ENCODE results near the gene MTA3.

Gene MTA3

DNA sequence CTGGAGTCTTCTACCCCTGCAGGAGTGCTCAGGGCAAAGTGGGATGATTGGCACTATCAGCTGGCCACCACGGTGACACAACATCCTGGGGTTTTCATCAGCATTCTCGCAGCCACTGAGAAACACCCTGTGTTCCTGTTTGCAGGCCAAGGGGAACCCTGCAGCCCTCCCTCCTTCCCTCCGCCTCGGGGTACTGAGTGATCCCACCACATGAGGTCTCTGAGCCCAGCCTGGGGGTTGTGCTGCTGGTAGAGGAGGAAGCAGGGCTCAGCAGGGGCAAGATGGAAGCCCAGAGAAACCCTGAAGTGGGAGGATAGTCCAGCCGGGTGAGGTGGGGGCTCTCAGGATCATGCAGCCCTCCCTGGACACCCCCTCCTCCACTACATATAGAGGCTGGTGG lies 195.7 kb downstream of the MTA3 start, which contains the start of gene OXER1:
TSS of gene OXER1 (minus strand) at position 40 of the 400 bp plus-strand sequence. CDS start 73 bp downstream, outside the sequence.
- TF ChIP-seq, protein P1, sequence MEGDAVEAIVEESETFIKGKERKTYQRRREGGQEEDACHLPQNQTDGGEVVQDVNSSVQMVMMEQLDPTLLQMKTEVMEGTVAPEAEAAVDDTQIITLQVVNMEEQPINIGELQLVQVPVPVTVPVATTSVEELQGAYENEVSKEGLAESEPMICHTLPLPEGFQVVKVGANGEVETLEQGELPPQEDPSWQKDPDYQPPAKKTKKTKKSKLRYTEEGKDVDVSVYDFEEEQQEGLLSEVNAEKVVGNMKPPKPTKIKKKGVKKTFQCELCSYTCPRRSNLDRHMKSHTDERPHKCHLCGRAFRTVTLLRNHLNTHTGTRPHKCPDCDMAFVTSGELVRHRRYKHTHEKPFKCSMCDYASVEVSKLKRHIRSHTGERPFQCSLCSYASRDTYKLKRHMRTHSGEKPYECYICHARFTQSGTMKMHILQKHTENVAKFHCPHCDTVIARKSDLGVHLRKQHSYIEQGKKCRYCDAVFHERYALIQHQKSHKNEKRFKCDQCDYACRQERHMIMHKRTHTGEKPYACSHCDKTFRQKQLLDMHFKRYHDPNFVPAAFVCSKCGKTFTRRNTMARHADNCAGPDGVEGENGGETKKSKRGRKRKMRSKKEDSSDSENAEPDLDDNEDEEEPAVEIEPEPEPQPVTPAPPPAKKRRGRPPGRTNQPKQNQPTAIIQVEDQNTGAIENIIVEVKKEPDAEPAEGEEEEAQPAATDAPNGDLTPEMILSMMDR (IDR thresholded peaks at IDR 0.05; ENCODE audit: low read length), result no peak
- no peak within 1 kb of the TSS for H3K27ac ChIP-seq (ENCODE audit: low read depth, low read length, poor library complexity, severe bottlenecking)

DNA sequence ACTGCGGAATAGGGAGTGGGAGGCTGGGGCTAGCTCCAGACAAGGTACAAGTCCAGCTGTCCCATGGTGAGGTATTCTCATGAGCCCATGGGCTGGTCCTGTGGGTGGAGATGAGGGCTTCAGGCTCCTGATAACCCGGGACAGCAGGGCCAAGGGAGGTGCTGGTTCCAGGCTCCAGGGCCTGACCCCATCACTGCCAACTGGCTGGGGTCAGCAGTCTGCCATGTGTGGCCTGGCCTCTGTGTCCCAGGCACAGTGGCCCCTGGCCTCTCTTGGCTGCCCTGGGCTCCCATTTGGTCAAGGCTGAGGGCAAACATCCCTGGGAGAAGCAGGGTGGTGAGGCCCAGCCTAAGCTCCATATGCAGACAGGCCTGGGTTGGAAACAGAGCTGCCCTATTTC lies 196.5 kb downstream of the MTA3 start:
- TF ChIP-seq, protein P1 (IDR thresholded peaks at IDR 0.05; ENCODE audit: low read length), result no peak
- no peak for TF ChIP-seq EZH2 (IDR thresholded peaks at IDR 0.05; ENCODE audit: borderline replicate concordance, low read length)
- H3K79me2 ChIP-seq (ENCODE audit: insufficient read depth, low read length), result no peaks in the 10 kb centered on the region
- peaks cover 13% of the 10 kb centered on the region for H3K4me1 ChIP-seq (ENCODE audit: insufficient read depth, low read length, severe bottlenecking)
- no peaks in the 10 kb centered on the region for H3K27me3 ChIP-seq (ENCODE audit: insufficient read depth, low read length)
- H3K9ac ChIP-seq (ENCODE audit: low read length), result no peak overlapping the region
- H3K27ac ChIP-seq (ENCODE audit: low read depth, low read length, poor library complexity, severe bottlenecking), result no peak overlapping the region
- H3F3A ChIP-seq (ENCODE audit: insufficient read depth, low read length), result no peaks in the 10 kb centered on the region
- H3K9me2 ChIP-seq (ENCODE audit: low read depth, low read length), result no peaks in the 10 kb centered on the region
- no peak overlapping the region for H3K4me3 ChIP-seq (ENCODE audit: low read depth, low read length, poor library complexity, severe bottlenecking)
- H2AFZ ChIP-seq (ENCODE audit: low read length), result no peak overlapping the region
- H3K36me3 ChIP-seq (ENCODE audit: insufficient read depth, low read length), result no peaks in the 10 kb centered on the region; the same call in 1 of the 2 replicates
- no peaks in the 10 kb centered on the region for H4K20me1 ChIP-seq (ENCODE audit: insufficient read depth, low read length)
- H3K9me3 ChIP-seq (ENCODE audit: low read length), result no peaks in the 10 kb centered on the region
- no peak overlapping the region for H3K4me2 ChIP-seq (ENCODE audit: low read length)

More for the DNA sequence above, 195.7 kb downstream of the MTA3 start, which contains the start of gene OXER1:
- no peaks in the 10 kb centered on the region for H4K20me1 ChIP-seq (ENCODE audit: insufficient read depth, low read length)
- H3K79me2 ChIP-seq (ENCODE audit: insufficient read depth, low read length), result no peaks in the 10 kb centered on the region
- H3K9ac ChIP-seq (ENCODE audit: low read length), result no peak within 1 kb of the TSS
- peaks cover 5% of the 10 kb centered on the region; the same call in 1 of the 2 replicates for H3K36me3 ChIP-seq (ENCODE audit: insufficient read depth, low read length)
- peaks cover 13% of the 10 kb centered on the region for H3K4me1 ChIP-seq (ENCODE audit: insufficient read depth, low read length, severe bottlenecking)
- no peak within 1 kb of the TSS for H3K4me3 ChIP-seq (ENCODE audit: low read depth, low read length, poor library complexity, severe bottlenecking)
- no peak within 1 kb of the TSS for H2AFZ ChIP-seq (ENCODE audit: low read length)
- no peaks in the 10 kb centered on the region for H3K9me2 ChIP-seq (ENCODE audit: low read depth, low read length)
- H3K27me3 ChIP-seq (ENCODE audit: insufficient read depth, low read length), result no peaks in the 10 kb centered on the region
- no peaks in the 10 kb centered on the region for H3K9me3 ChIP-seq (ENCODE audit: low read length)
- no peaks in the 10 kb centered on the region for H3F3A ChIP-seq (ENCODE audit: insufficient read depth, low read length)
- no peak within 1 kb of the TSS for H3K4me2 ChIP-seq (ENCODE audit: low read length)

DNA sequence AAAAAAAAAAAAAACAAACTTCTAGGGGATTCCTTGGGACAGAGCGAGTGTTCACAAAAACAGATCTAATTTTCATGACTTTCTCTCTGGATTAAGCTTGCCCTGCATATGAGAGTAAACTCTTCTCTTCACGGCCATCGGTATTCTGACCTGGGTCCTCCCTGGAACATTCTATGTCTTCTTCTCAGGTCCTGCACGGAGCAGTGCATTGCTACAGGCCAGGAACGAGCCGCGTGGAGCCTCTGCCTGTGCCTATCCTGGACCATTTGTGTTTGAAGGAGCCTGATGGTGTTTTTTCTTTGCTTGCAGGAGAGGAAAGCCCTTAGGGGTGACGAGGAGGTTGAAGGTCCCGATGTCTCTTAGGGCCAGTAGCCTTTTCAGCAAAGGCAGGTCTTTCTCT lies 197.3 kb downstream of the MTA3 start:
- Histone ChIP-seq H3K4me2 (ENCODE audit: low read length) (no peak overlapping the region), H3K9ac (ENCODE audit: low read length) (no peak overlapping the region; the same call in 1 of the 2 replicates), H3K4me1 (ENCODE audit: insufficient read depth, low read length, severe bottlenecking) (peaks cover 19% of the 10 kb centered on the region), H3K4me3 (ENCODE audit: low read depth, low read length, poor library complexity, severe bottlenecking) (no peak overlapping the region), H3K27me3 (ENCODE audit: insufficient read depth, low read length) (no peaks in the 10 kb centered on the region), H3K9me3 (ENCODE audit: low read length) (no peaks in the 10 kb centered on the region), H2AFZ (ENCODE audit: low read length) (no peak overlapping the region), H3F3A (ENCODE audit: insufficient read depth, low read length) (no peaks in the 10 kb centered on the region), H3K79me2 (ENCODE audit: insufficient read depth, low read length) (no peaks in the 10 kb centered on the region), H3K36me3 (ENCODE audit: insufficient read depth, low read length) (no peaks in the 10 kb centered on the region; the same call in 1 of the 2 replicates), H4K20me1 (ENCODE audit: insufficient read depth, low read length) (no peaks in the 10 kb centered on the region), H3K27ac (ENCODE audit: low read depth, low read length, poor library complexity, severe bottlenecking) (peak overlapping the region; percentile 65), H3K9me2 (ENCODE audit: low read depth, low read length) (no peaks in the 10 kb centered on the region)
- TF ChIP-seq EZH2 (IDR thresholded peaks at IDR 0.05; ENCODE audit: borderline replicate concordance, low read length), result no peak
- TF ChIP-seq, protein P1 (IDR thresholded peaks at IDR 0.05; ENCODE audit: low read length), result no peak

Data from OCI-LY1 (cell line).